Measurements from ENCODE around the gene XYLT1.
A peak's percentile ranks its signal among the peaks of the same experiment; 100 is the strongest.

XYLT1 gene

DNA sequence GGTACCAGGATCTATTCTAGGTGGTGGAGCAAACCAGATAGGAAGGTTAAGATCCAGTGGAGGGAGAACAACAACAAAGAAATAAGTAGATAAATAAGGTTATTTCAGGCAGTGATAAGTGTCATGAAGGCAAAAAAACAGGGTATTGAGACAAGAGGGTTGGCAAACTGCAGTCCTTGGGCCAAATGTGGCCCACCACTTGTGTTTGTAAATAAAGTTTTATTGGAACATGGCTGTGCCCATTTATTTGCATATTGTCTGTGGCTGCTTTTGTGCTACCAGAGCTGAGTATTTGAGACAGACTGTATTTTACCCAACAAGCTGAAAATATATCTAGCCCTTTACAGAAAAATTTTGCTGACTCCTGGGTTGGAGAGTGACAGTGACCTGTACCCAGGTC, 361.3 kb downstream of the XYLT1 start:
- DNase-seq (ENCODE audit: low spot score) = no peak
- no peak overlapping the region for H3K4me3 ChIP-seq
- TF ChIP-seq, protein P1, sequence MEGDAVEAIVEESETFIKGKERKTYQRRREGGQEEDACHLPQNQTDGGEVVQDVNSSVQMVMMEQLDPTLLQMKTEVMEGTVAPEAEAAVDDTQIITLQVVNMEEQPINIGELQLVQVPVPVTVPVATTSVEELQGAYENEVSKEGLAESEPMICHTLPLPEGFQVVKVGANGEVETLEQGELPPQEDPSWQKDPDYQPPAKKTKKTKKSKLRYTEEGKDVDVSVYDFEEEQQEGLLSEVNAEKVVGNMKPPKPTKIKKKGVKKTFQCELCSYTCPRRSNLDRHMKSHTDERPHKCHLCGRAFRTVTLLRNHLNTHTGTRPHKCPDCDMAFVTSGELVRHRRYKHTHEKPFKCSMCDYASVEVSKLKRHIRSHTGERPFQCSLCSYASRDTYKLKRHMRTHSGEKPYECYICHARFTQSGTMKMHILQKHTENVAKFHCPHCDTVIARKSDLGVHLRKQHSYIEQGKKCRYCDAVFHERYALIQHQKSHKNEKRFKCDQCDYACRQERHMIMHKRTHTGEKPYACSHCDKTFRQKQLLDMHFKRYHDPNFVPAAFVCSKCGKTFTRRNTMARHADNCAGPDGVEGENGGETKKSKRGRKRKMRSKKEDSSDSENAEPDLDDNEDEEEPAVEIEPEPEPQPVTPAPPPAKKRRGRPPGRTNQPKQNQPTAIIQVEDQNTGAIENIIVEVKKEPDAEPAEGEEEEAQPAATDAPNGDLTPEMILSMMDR (IDR thresholded peaks at IDR 0.05) = no peak
- no peak overlapping the region for H3K27ac ChIP-seq

GRCh38 chr16:17108596-17108995, 362.2 kb downstream of the XYLT1 start:
- no peak overlapping the region for H3K27ac ChIP-seq
- TF ChIP-seq, protein P1 (IDR thresholded peaks at IDR 0.05) = no peak
- no peak for DNase-seq (ENCODE audit: low spot score)
- H3K4me3 ChIP-seq = no peak overlapping the region

DNA sequence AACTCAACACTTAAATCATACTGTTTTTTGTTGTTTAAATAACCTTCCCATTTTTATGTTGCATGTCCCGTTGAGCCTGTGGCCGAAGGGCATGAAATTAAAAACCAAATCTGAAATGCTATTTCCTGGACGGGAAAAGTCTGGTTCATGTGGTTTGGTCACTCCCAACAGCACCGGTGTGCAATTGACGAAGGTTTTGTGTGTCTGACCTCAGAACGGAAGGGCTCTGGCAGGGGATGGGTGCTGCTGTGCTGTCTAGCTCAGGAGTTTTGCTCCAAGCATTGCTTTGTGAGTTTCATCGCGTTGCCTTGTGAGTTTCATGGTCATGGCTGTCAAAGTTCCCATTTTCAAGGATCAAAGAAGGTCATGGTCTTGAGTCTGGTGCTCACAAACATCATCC, 363.3 kb downstream of the XYLT1 start:
- Histone ChIP-seq H3K27ac (no peak overlapping the region), H3K4me3 (no peak overlapping the region)
- no peak for DNase-seq (ENCODE audit: low spot score)
- TF ChIP-seq, protein P1 (IDR thresholded peaks at IDR 0.05) = no peak

- TF ChIP-seq, protein P1 (IDR thresholded peaks at IDR 0.05) = no peak
- no peak overlapping the region for H3K27ac ChIP-seq
- DNase-seq (ENCODE audit: low spot score) = peak; percentile 57
- no peak overlapping the region for H3K4me3 ChIP-seq
Measured at GRCh38 chr16:17106243-17106791, 364.4 kb downstream of the XYLT1 start.

DNA sequence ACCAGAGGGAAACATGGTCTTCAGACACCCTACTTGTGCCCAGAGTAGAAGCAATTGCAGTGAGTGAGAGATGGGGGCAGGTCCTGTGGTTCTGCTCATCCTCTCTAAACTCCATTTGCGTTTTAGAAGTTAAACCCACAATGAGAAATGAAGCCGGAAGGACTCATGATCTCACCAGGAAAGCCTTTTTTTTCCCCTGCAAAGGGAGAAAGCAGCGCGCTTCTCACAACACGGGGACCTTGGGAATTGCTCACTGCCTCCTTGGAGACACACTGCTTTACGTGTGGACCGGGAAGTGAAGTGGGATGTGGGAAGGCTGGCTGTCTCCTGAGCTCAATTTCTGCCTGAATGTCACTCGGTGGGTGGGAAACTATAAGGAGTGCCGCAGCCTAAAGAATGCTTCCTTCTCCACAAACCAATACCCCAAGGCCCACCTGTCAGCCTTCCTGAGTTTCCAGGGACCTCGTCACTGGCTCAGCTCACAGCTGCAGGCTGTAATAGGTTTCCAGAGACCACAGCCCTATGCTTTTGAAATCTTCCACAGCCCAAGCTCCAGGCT, 365.4 kb downstream of the XYLT1 start:
- TF ChIP-seq, protein P1 (IDR thresholded peaks at IDR 0.05) = no peak
- DNase-seq (ENCODE audit: low spot score) = no peak
- H3K27ac ChIP-seq = no peak overlapping the region
- no peak overlapping the region for H3K4me3 ChIP-seq

DNA sequence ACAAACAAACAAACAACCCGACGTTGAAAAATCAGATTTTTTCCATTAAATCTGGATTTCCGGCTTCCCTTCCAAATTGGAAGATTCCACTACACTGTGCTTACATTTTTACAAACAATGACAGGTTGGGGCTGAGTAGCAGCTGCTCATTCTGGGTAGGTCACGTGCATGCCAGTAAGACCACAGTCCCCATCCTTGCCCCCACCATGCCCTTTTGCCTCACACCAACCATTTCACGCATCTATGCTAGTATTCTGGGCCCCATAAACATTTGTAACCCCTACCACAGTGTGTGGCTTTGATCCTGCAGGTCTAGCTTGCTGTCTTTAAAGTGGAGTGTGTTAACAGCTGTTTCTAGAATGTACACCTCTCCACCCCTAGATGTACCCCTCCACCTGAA, 366.1 kb downstream of the XYLT1 start:
- H3K4me3 ChIP-seq = no peak overlapping the region
- H3K27ac ChIP-seq = no peak overlapping the region
- no peak for DNase-seq (ENCODE audit: low spot score)
- TF ChIP-seq, protein P1 (IDR thresholded peaks at IDR 0.05) = no peak

DNA sequence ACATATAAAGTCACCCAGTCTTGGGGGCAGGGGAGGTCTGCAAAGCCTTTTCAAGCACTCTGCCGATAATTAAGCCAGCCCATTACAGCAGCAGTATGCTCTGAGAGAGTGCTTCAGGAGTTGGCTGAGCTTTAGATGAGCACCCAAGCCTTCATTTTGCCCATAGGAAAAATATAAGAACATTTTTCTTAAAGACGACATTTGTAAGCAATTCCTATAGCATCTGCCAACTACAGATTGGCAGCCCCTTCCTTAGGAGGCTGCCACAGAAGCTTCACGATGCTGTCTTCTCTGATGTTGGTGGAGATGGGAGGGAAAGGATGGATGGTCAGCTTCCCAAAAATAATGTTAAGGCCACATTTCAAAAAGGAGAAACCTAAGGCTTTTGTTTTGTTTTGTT, 367.5 kb downstream of the XYLT1 start:
- DNase-seq (ENCODE audit: low spot score) = no peak
- H3K4me3 ChIP-seq = no peak overlapping the region
- TF ChIP-seq, protein P1 (IDR thresholded peaks at IDR 0.05) = no peak
- H3K27ac ChIP-seq = no peak overlapping the region
